Osteocyte (in vitro differentiated cells): Measurements from ENCODE around the gene PLCH2. TPM values are rescaled to one million over a fixed set of nuclear protein-coding genes. Genes with fewer than 3 reads are reported as not detected.
A peak's percentile ranks its signal among the peaks of the same experiment; 100 is the strongest.

Source experiments
- DNase-seq: peaks from one replicate; pipeline ENCODE4 v3.0.0; 2021; ENCODE audit warnings: mixed read lengths; ENCODE audit not compliant: unreplicated experiment; ENCODE audit errors: extremely low spot score
- H3K27ac Mint-ChIP-seq: one replicate; pipeline ENCODE4 v1.8.0; 2021; ENCODE audit warnings: mild to moderate bottlenecking, mixed read lengths; ENCODE audit not compliant: unreplicated experiment
- H3K27me3 Mint-ChIP-seq: one replicate; pipeline ENCODE4 v1.8.0; 2021; ENCODE audit warnings: mixed read lengths; ENCODE audit not compliant: unreplicated experiment
- H3K36me3 Mint-ChIP-seq: one replicate; pipeline ENCODE4 v1.8.0; 2021; ENCODE audit warnings: mixed read lengths; ENCODE audit not compliant: unreplicated experiment
- H3K4me1 Mint-ChIP-seq: one replicate; pipeline ENCODE4 v1.8.0; 2021; ENCODE audit warnings: mixed read lengths; ENCODE audit not compliant: unreplicated experiment
- H3K4me3 Mint-ChIP-seq: one replicate; pipeline ENCODE4 v1.8.0; 2021; ENCODE audit warnings: mild to moderate bottlenecking, moderate library complexity, mixed read lengths; ENCODE audit not compliant: unreplicated experiment
- H3K9me3 Mint-ChIP-seq: one replicate; pipeline ENCODE4 v1.8.0; 2021; ENCODE audit warnings: mixed read lengths; ENCODE audit not compliant: unreplicated experiment
- CTCF ChIP-seq: fragments of 200-600 bp; sonication (generic); IDR thresholded peaks from 2 replicates; pipeline ENCODE4 v1.5.0; 2021; ENCODE audit warnings: antibody characterized with exemption, mild to moderate bottlenecking, moderate library complexity
- total RNA-seq: library from RNA; stranded (reverse); gene quantifications from 2 replicates; pipeline ENCODE4 v1.2.1, GENCODE V29; 2021

PLCH2 gene
- total RNA-seq, 1 donor from 2014 or later = 12.6 TPM

GRCh38 chr1:2544875-2545640 is 69.0 kb downstream of the PLCH2 start:
- Mint-ChIP-seq H3K9me3 (no peaks in the 10 kb centered on the region), H3K4me1 (peaks cover 42% of the 10 kb centered on the region), H3K36me3 (no peaks in the 10 kb centered on the region), H3K27ac (peak overlapping the region; percentile 34), H3K27me3 (no peaks in the 10 kb centered on the region), H3K4me3 (no peak overlapping the region)
- TF ChIP-seq CTCF = no peak
- DNase-seq = no peak

GRCh38 chr1:2545754-2546514 is 69.8 kb downstream of the PLCH2 start:
- Mint-ChIP-seq H3K9me3 (no peaks in the 10 kb centered on the region), H3K27me3 (no peaks in the 10 kb centered on the region), H3K36me3 (no peaks in the 10 kb centered on the region), H3K4me1 (peaks cover 42% of the 10 kb centered on the region), H3K27ac (no peak overlapping the region), H3K4me3 (no peak overlapping the region)
- no peak for TF ChIP-seq CTCF
- no peak for DNase-seq

- H3K27ac Mint-ChIP-seq = no peak overlapping the region
Measured at GRCh38 chr1:2546515-2547209, 70.6 kb downstream of the PLCH2 start.

GRCh38 chr1:2547210-2548067 is 71.3 kb downstream of the PLCH2 start:
- DNase-seq = no peak
- Mint-ChIP-seq H3K9me3 (no peaks in the 10 kb centered on the region), H3K27me3 (no peaks in the 10 kb centered on the region), H3K36me3 (no peaks in the 10 kb centered on the region), H3K4me3 (peak overlapping the region; percentile 61), H3K27ac (peak overlapping the region; percentile 57), H3K4me1 (peaks cover 33% of the 10 kb centered on the region)
- TF ChIP-seq CTCF = no peak

More at GRCh38 chr1:2546515-2547209, 70.6 kb downstream of the PLCH2 start:
- no peak for TF ChIP-seq CTCF
- Mint-ChIP-seq H3K27me3 (no peaks in the 10 kb centered on the region), H3K4me3 (peak overlapping the region; percentile 61), H3K9me3 (no peaks in the 10 kb centered on the region), H3K4me1 (peaks cover 37% of the 10 kb centered on the region), H3K36me3 (no peaks in the 10 kb centered on the region)
- DNase-seq = no peak
